GM13976 (cell line): ENCODE measurements around the gene ZNF618.

ENCODE experiments used
- DNase-seq: peaks from one replicate; pipeline ENCODE4 v3.0.0; 2012; ENCODE audit warnings: low spot score
- in situ Hi-C: fragments of 300-500 bp; cut with MboI; formaldehyde crosslinking; loops from one replicate; pipeline ENCODE4 v1.12.0; 2022; ENCODE audit warnings: low sequenced_read_pairs, mixed read lengths, inconsistent platforms; ENCODE audit not compliant: unreplicated experiment
- TF ChIP-seq, protein P1 (sequence below): IDR thresholded peaks from 2 replicates; pipeline ENCODE4 v1.5.1; 2012; ENCODE audit warnings: borderline replicate concordance, mild to moderate bottlenecking; ENCODE audit not compliant: insufficient read depth; ENCODE audit errors: extremely low read depth, missing control alignments, control extremely low read depth

Gene ZNF618

DNA sequence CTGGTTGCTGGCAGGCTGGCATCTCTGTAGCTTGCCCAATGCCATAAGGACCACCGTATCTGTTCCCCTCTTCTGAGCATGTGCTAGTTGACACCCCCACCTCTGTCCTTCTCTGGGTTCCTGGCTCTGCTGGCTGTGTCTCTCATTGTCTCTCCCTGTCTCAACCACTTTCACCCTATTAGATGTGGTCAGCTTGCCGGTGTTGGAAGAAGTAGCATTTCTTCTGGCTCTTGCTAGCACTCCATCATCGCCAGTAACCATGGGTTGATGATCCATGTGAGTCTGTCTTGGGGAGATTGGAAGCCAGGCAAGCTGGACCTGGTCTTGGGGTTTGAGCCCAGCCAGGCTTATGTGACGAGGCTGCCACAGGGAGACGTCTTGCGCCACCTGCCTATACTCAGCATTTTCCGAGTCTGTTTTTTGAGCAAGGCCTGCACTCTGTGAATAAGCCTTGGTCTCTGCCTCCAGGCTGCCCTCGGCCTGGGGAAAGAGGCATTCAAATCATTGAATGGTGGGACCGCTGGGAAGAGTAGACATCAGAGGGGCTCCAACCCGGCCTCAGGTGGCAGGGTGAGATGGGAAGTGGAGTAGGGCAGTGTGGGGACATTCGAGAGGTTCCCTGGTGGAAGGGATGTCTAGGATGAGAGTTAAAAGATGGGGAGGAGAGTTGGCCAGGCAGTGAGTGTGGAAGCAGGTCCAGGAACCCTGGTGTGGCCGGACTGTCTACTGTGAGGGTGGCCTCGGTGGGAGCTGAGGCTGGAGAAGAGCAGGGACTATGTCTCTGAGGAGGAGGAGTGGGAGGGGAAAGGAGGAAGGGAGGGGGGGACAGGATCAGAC is 74.3 kb downstream of the ZNF618 start:
- DNase-seq, result no peak

DNA sequence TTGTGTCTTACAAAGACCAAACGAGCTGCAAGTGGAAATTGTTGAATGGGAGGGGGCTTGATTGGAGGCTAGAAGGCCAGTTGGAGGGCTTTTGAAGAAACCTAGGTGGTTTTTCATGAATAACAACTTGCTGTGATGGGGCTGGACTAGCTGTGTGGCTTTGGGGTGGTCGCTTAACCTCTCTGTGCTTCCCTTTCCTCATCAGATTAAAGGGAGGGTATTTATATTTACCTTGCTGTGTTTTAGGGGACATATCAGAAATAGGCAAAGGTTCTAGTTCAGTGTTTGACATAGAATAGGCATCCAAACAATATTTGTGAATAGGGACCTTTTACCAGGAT is 74.9 kb downstream of the ZNF618 start:
- in situ Hi-C loops, result no loop called here
- TF ChIP-seq, protein P1, sequence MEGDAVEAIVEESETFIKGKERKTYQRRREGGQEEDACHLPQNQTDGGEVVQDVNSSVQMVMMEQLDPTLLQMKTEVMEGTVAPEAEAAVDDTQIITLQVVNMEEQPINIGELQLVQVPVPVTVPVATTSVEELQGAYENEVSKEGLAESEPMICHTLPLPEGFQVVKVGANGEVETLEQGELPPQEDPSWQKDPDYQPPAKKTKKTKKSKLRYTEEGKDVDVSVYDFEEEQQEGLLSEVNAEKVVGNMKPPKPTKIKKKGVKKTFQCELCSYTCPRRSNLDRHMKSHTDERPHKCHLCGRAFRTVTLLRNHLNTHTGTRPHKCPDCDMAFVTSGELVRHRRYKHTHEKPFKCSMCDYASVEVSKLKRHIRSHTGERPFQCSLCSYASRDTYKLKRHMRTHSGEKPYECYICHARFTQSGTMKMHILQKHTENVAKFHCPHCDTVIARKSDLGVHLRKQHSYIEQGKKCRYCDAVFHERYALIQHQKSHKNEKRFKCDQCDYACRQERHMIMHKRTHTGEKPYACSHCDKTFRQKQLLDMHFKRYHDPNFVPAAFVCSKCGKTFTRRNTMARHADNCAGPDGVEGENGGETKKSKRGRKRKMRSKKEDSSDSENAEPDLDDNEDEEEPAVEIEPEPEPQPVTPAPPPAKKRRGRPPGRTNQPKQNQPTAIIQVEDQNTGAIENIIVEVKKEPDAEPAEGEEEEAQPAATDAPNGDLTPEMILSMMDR, result no peak
- no peak for DNase-seq

More for the DNA sequence above, 74.3 kb downstream of the ZNF618 start:
- TF ChIP-seq, protein P1, result no peak
- in situ Hi-C loops, result no loop called here

DNA sequence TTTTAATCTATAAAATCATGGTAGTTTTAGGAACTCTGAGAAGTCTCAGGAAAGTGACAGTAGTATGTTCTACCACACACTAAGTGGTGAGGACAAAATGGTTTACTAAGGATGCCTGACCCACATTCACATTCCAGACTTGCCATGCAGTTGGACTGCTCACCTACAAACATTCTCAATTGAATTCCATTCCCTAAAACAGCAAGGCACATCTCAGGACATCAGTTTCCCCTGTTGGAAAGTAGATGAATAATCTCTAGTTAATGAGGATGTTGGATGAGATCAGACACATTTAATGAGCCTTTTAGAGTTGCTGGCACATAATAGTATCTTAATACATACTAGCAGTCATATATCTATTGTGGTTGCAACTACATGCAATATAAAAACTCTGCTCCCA is 76.6 kb downstream of the ZNF618 start:
- DNase-seq, result no peak
- TF ChIP-seq, protein P1, result no peak
- in situ Hi-C loops, result no loop called here

DNA sequence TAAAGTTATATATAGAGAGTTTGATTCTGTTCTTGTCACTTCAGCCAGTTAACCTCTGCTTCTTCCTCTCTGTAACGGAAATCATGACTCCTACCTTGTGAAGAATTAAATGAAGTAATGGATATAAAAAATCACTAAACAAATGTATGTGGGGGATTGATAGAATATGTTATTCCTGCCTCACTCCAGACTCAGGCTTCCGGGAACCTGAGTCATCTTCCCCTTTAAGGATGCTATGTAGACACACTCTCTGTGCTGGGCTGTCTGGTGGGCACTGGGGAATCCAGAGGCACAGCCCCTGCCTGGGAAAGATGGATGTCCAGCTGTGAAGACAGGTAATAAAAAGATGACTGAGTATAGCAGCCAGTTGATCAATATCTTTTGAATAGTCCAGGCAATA is 77.4 kb downstream of the ZNF618 start:
- in situ Hi-C loops, result no loop called here
- TF ChIP-seq, protein P1, result no peak
- DNase-seq, result no peak

DNA sequence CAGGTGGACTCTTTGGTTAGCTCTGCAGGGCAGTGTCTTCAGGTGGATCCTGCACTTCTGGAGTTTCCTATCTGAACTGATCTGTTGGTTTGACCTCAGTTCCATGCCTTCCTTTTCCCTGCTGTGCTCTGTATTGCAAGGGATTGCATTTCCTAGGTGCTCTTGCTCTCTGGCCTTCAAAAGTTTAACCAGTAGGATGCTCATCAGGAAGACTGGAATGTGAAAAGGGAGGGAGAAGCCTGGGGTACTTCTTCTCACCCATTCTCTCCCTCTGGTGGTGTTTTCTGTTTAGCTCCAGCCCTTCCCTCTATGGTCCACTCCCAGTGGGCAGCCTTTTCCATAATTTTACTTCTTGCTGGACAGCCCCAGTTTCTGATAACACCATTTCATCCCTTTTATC is 78.5 kb downstream of the ZNF618 start:
- in situ Hi-C loops, result no loop called here

DNA sequence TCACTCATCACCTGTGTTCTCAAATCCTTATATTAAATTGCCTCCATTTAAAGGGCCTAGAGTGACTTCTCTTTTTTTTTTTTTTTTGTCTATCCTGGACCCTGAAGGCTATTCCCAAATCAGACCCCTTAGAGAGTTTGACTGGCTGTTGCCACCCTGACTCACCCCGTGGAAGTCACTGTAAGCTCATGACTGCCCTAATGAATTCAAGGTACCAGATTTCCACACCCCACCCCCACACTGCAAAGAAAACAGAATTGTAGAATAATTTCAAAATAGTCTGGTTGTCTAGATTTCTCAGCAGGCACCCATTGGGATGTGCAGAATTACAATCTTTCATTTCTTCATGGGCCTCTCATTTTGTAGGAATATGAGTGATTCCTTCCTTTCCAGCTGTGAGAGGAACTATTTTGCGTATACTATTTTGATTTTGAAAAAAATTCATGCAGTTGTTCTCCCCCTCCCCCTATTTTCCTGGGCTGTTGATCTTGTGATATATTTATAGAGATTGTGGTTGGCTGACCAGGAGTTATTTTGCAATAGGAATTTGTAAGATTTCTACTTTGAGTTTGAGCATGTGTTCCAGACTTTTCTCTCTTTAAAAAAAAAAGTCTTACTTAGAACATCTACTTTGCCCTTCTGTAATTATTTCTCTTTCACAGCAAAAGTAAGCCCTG is 79.1 kb downstream of the ZNF618 start:
- DNase-seq, result no peak
- TF ChIP-seq, protein P1, result no peak
- in situ Hi-C loops, result no loop called here

More for the DNA sequence above, 78.5 kb downstream of the ZNF618 start:
- TF ChIP-seq, protein P1, result no peak
- DNase-seq, result no peak

DNA sequence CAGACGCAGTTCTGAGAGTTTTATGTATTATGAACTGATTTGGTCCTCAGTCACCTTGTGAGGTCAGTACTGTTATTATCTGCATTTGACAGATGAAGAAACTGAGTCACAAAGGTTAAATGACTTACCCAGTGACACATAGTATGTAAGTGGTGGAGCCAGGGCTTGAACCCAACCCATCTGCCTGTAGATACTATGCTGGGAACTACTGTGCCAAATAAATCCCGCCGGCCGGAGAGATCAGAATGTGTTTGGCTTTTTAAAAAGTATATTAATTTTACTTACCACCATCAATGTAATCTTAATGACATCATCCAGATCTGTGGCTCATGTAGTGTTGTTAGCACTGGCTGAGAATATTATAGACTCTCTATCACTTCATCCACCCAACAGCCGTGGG is 80.8 kb downstream of the ZNF618 start:
- in situ Hi-C loops, result no loop called here
- DNase-seq, result no peak
- TF ChIP-seq, protein P1, result no peak
